B cell (primary cell): ENCODE data around the gene CDH2. TPM values are rescaled to one million over a fixed set of nuclear protein-coding genes. Genes with fewer than 3 reads are reported as not detected.

Experiments
- ATAC-seq: fragments of 200-7000 bp; cut with Tn5 transposase; one replicate; pipeline ENCODE4 v1.10.0; 2021; ENCODE audit warnings: low read depth, mild to moderate bottlenecking, moderate number of reproducible peaks, moderate library complexity
- CTCF ChIA-PET: fragments of 350-600 bp; sonication (Branson Sonifier 250); formaldehyde crosslinking; loops from one replicate; lab custom pipeline; 2021; ENCODE audit warnings: antibody characterized with exemption, inconsistent platforms; lab: Charles Lee
- POLR2A ChIA-PET: fragments of 350-600 bp; sonication (Branson Sonifier 250); formaldehyde crosslinking; loops from one replicate; lab custom pipeline; 2021; ENCODE audit warnings: antibody characterized with exemption; lab: Charles Lee
- DNase-seq: peaks from one replicate; pipeline ENCODE4 v3.0.0; 2013
- H2AFZ ChIP-seq: 2 replicates; pipeline ENCODE4 v1.6.1; 2012; ENCODE audit warnings: mild to moderate bottlenecking, low read depth, low read length; ENCODE audit not compliant: insufficient read depth, poor library complexity, severe bottlenecking
- H3K27ac ChIP-seq, 2 donors: 1 replicate in 1 of 2; 2 replicates in 1 of 2; pipeline ENCODE4 v1.5.1; 2012 to 2013; ENCODE audit warnings: low read length in 2 of 2, mild to moderate bottlenecking in 2 of 2, moderate library complexity in 1 of 2
- H3K27me3 ChIP-seq, 4 experiments: fragments of 200-600 bp in 1 of 4; sonication (generic) in 1 of 4; replicated peaks in 1 of 4; 1 replicate in 2 of 4; 2 replicates in 2 of 4; pipeline versions ENCODE4 v1.6.1 to v1.7.0; 2013 to 2016; ENCODE audit warnings: low read length in 3 of 4, mild to moderate bottlenecking in 2 of 4, mixed read lengths in 1 of 4, moderate library complexity in 1 of 4; ENCODE audit not compliant: insufficient read depth in 4 of 4, control insufficient read depth in 3 of 4; ENCODE audit errors: control extremely low read depth in 1 of 4
- H3K36me3 ChIP-seq, 2 experiments: replicated peaks in 1 of 2; 1 replicate in 1 of 2; 2 replicates in 1 of 2; pipeline versions ENCODE4 v1.6.1 to v1.7.1; 2013; ENCODE audit warnings: low read length in 1 of 2; ENCODE audit not compliant: insufficient read depth in 2 of 2, control insufficient read depth in 1 of 2; ENCODE audit errors: control extremely low read depth in 1 of 2, extremely low read depth in 1 of 2
- H3K4me1 ChIP-seq, 2 donors: fragments of 200-600 bp in 1 of 2; sonication (generic) in 1 of 2; 1 replicate in 1 of 2; 2 replicates in 1 of 2; pipeline versions ENCODE4 v1.5.1 to v1.6.1; 2013 to 2017; ENCODE audit warnings: low read length in 2 of 2; ENCODE audit not compliant: control insufficient read depth in 2 of 2, insufficient read depth in 2 of 2
- H3K4me2 ChIP-seq: replicated peaks from 2 replicates; pipeline ENCODE3; 2012; ENCODE audit warnings: mild to moderate bottlenecking, low read depth, low read length; ENCODE audit not compliant: poor library complexity, severe bottlenecking
- H3K4me3 ChIP-seq, 5 experiments: fragments of 200-600 bp in 1 of 5; sonication (generic) in 1 of 5; 1 replicate in 3 of 5; 2 replicates in 2 of 5; pipeline versions ENCODE4 v1.5.1 to v1.7.0; 2011 to 2016; ENCODE audit warnings: low read length in 4 of 5, mild to moderate bottlenecking in 4 of 5, low read depth in 2 of 5, control low read depth in 1 of 5, moderate library complexity in 1 of 5; ENCODE audit not compliant: insufficient read depth in 1 of 5; ENCODE audit errors: control extremely low read depth in 1 of 5, extremely low read depth in 1 of 5
- H3K79me2 ChIP-seq: fragments of 200-600 bp; sonication (generic); one replicate; pipeline ENCODE4 v1.6.0; 2016; ENCODE audit warnings: low read length; ENCODE audit not compliant: control insufficient read depth, insufficient read depth
- H3K9ac ChIP-seq: fragments of 200-600 bp; sonication (generic); 2 replicates; pipeline ENCODE4 v1.6.1; 2017; ENCODE audit warnings: mild to moderate bottlenecking, low read length, moderate library complexity
- H3K9me3 ChIP-seq, 3 donors: one replicate each; pipeline versions ENCODE4 v1.6.1 to v1.7.1; 2013; ENCODE audit warnings: low read length in 2 of 3; ENCODE audit not compliant: control insufficient read depth in 2 of 3, insufficient read depth in 1 of 3; ENCODE audit errors: control extremely low read depth in 1 of 3
- H4K20me1 ChIP-seq: 2 replicates; pipeline ENCODE4 v1.6.0; 2012; ENCODE audit warnings: mild to moderate bottlenecking, low read length; ENCODE audit not compliant: insufficient read depth, control insufficient read depth, poor library complexity, severe bottlenecking
- H3K27ac Mint-ChIP-seq: one replicate; pipeline ENCODE4 v1.8.0; 2021; ENCODE audit warnings: mixed read lengths
- H3K27me3 Mint-ChIP-seq: one replicate; pipeline ENCODE4 v1.8.0; 2021; ENCODE audit warnings: mixed read lengths
- H3K4me1 Mint-ChIP-seq: one replicate; pipeline ENCODE4 v1.8.0; 2021; ENCODE audit warnings: mixed read lengths
- H3K4me3 Mint-ChIP-seq: one replicate; pipeline ENCODE4 v1.8.0; 2021; ENCODE audit warnings: mixed read lengths
- H3K9me3 Mint-ChIP-seq: one replicate; pipeline ENCODE4 v1.8.0; 2022; ENCODE audit warnings: mixed read lengths; ENCODE audit not compliant: insufficient read depth
- CTCF ChIP-seq: fragments of 200-600 bp; IDR thresholded peaks from one replicate; pipeline ENCODE4 v1.8.0; 2022; ENCODE audit warnings: antibody characterized with exemption, mild to moderate bottlenecking
- EZH2 ChIP-seq: IDR thresholded peaks from 2 replicates; pipeline ENCODE4 v1.6.1; 2012; ENCODE audit warnings: borderline replicate concordance, low read depth, mild to moderate bottlenecking, moderate library complexity, low read length; ENCODE audit not compliant: insufficient read depth, poor library complexity, severe bottlenecking
- WGBS: methylation state at CpG from one replicate; pipeline ENCODE4 v1.1.5; 2013; ENCODE audit warnings: missing lambda C conversion rate; ENCODE audit not compliant: insufficient coverage; 5-methylcytosine and 5-hydroxymethylcytosine counted together
- intact Hi-C: fragments of 100-400 bp; cut with micrococcal nuclease; formaldehyde crosslinking; loops from one replicate; pipeline ENCODE4 v1.10.0; 2022
- polyA plus RNA-seq: library from polyadenylated mRNA; depleted of rRNA; stranded (reverse); fragments of >200 nt; gene quantifications from 2 replicates; pipeline ENCODE4 v1.2.3, GENCODE V29; 2012
- total RNA-seq, 2 donors: library from RNA; stranded (reverse); fragments of 120-200 nt in 1 of 2; gene quantifications; 1 replicate in 1 of 2; 2 replicates in 1 of 2; pipeline versions ENCODE4 v1.2.3 to v1.2.4, GENCODE V29; 2013 to 2022

Gene CDH2
- total and polyA plus RNA-seq, 2 donors (not counting 1 experiment from before 2014, with no cell fraction given): not detected

- Mint-ChIP-seq H3K27me3 (no peaks in the 10 kb centered on the region), H3K4me3 (no peak overlapping the region), H3K27ac (no peak overlapping the region), H3K9me3 (peaks cover 7% of the 10 kb centered on the region), H3K4me1 (no peaks in the 10 kb centered on the region)
- no peak overlapping the region for H3K27ac ChIP-seq
- no peak for ATAC-seq
- no peak overlapping the region for H2AFZ ChIP-seq
- ChIA-PET CTCF (no interaction called here), POLR2A (no interaction called here)
- H3K9me3 ChIP-seq: peaks cover 0 to 3% (median 0%) of the 10 kb centered on the region in 3 donors
- 92% methylated on average over 8 of the region's 18 CpGs for WGBS
- H3K4me2 ChIP-seq: no peak overlapping the region
- H3K4me1 ChIP-seq: no peaks in the 10 kb centered on the region
- no peak overlapping the region for H3K4me3 ChIP-seq
- intact Hi-C loops: no loop called here
- H3K36me3 ChIP-seq: no peaks in the 10 kb centered on the region
- no peaks in the 10 kb centered on the region for H3K27me3 ChIP-seq
- TF ChIP-seq CTCF (no peak), EZH2 (no peak)
- no peaks in the 10 kb centered on the region for H4K20me1 ChIP-seq
- H3K79me2 ChIP-seq: no peaks in the 10 kb centered on the region
- H3K9ac ChIP-seq: no peak overlapping the region
- DNase-seq: no peak
Measured at GRCh38 chr18:27921904-27922751, 254.8 kb downstream of the CDH2 start.

GRCh38 chr18:27921392-27921791 is 255.5 kb downstream of the CDH2 start:
- Mint-ChIP-seq H3K4me1 (no peaks in the 10 kb centered on the region), H3K4me3 (no peak overlapping the region), H3K27me3 (no peaks in the 10 kb centered on the region), H3K27ac (no peak overlapping the region), H3K9me3 (peaks cover 7% of the 10 kb centered on the region)
- CTCF ChIA-PET: no interaction called here
- H4K20me1 ChIP-seq: no peaks in the 10 kb centered on the region
- no peak overlapping the region for H2AFZ ChIP-seq
- intact Hi-C loops: no loop called here
- H3K79me2 ChIP-seq: no peaks in the 10 kb centered on the region
- no peak overlapping the region for H3K4me3 ChIP-seq
- no peaks in the 10 kb centered on the region for H3K4me1 ChIP-seq
- ATAC-seq (no peak), DNase-seq (no peak)
- POLR2A ChIA-PET: no interaction called here
- no peak overlapping the region for H3K4me2 ChIP-seq
- H3K27me3 ChIP-seq: no peaks in the 10 kb centered on the region
- H3K36me3 ChIP-seq: no peaks in the 10 kb centered on the region
- H3K9me3 ChIP-seq: peaks cover 0 to 3% (median 0%) of the 10 kb centered on the region in 3 donors
- H3K27ac ChIP-seq: no peak overlapping the region
- WGBS: 89% methylated on average over 6 of the region's 8 CpGs
- no peak overlapping the region for H3K9ac ChIP-seq
- TF ChIP-seq EZH2: no peak
- TF ChIP-seq CTCF: no peak
